Measurements from ENCODE around the gene LRRK1.

LRRK1 gene

GRCh38 chr15:101119181-101119580 is 200.0 kb downstream of the LRRK1 start:
- ChIA-PET POLR2A (no interaction called here), CTCF (interaction anchor here (1.0 to 4.2 kb wide), 7 partner anchors 15 to 139 kb away, joined by 3 to 32 read pairs (median 4); no protein-coding TSS in a partner anchor)
- no peak for DNase-seq
- no peak overlapping the region for H3K27ac ChIP-seq (ENCODE audit: insufficient read depth in 1 of 2, low read depth in 1 of 2, low read length in 2 of 2, poor library complexity in 1 of 2, severe bottlenecking in 2 of 2)
- no peaks in the 10 kb centered on the region for H3K36me3 ChIP-seq (ENCODE audit: control insufficient read depth in 4 of 4, insufficient read depth in 4 of 4, low read length in 3 of 4)
- H3K4me3 ChIP-seq (ENCODE audit: control insufficient read depth in 1 of 7, extremely low read depth in 1 of 7, insufficient read depth in 4 of 7, low read depth in 2 of 7, low read length in 6 of 7): no peak overlapping the region
- H3K27me3 ChIP-seq (replicated peaks in 2 of 5; ENCODE audit: control insufficient read depth in 4 of 5, insufficient read depth in 5 of 5, low read length in 4 of 5): no peaks in the 10 kb centered on the region
- H3K4me1 ChIP-seq (ENCODE audit: control extremely low read depth in 1 of 4, control insufficient read depth in 4 of 4, insufficient read depth in 4 of 4, low read length in 3 of 4): peaks cover 2 to 64% (median 56%) of the 10 kb centered on the region in 4 experiments
- WGBS (ENCODE audit: insufficient coverage): 100% methylated on average over 2 of the region's 2 CpGs
- H3K9me3 ChIP-seq (ENCODE audit: control extremely low read depth in 1 of 5, control insufficient read depth in 4 of 5, insufficient read depth in 2 of 5, low read depth in 1 of 5, low read length in 4 of 5): no peaks in the 10 kb centered on the region
